NB4 (cell line): ENCODE measurements around the gene SAFB.

Experiments
- DNase-seq: peaks from one replicate; pipeline ENCODE4 v3.0.0; 2010; ENCODE audit warnings: low read depth
- H3K4me3 ChIP-seq: one replicate; pipeline ENCODE4 v1.5.1; 2011; ENCODE audit warnings: mild to moderate bottlenecking, low read depth, low read length, moderate library complexity
- MAX ChIP-seq: IDR thresholded peaks from 2 replicates; pipeline ENCODE4 v1.6.1; 2011; ENCODE audit warnings: low read depth, low read length
- MYC ChIP-seq: IDR thresholded peaks from 2 replicates; pipeline ENCODE4 v1.6.1; 2011; ENCODE audit warnings: low read depth, low read length
- POLR2A ChIP-seq: IDR thresholded peaks from 2 replicates; pipeline ENCODE4 v1.6.1; 2011; ENCODE audit warnings: mild to moderate bottlenecking; ENCODE audit not compliant: insufficient read length; ENCODE audit errors: extremely low read depth
- TF ChIP-seq, protein P1 (sequence below): IDR thresholded peaks from one replicate; pipeline ENCODE4 v1.5.1; 2012; ENCODE audit warnings: low read depth, low read length

SAFB gene

DNA sequence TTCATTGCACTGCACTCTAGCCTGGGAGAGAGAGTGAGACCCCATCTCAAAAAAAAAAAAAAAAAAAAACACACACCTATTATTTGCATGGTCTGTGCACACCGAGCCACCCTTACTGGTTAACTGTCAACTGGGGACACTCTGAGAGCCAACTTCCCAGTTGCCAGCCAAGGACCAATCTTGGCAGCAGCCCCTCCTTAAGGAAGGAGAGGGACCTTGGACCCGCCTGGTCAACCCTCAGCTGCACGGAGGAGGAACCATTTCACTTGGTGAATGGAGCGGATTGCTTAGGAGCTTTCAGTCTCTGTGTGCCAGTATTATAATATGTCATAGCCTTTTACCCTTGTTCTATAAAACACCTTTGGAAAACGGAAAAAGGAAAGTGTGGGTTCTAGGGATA, 32.5 kb downstream of the SAFB start:
- DNase-seq = no peak
- H3K4me3 ChIP-seq = no peak overlapping the region
- TF ChIP-seq POLR2A (no peak), MAX (no peak), MYC (no peak)
- TF ChIP-seq, protein P1, sequence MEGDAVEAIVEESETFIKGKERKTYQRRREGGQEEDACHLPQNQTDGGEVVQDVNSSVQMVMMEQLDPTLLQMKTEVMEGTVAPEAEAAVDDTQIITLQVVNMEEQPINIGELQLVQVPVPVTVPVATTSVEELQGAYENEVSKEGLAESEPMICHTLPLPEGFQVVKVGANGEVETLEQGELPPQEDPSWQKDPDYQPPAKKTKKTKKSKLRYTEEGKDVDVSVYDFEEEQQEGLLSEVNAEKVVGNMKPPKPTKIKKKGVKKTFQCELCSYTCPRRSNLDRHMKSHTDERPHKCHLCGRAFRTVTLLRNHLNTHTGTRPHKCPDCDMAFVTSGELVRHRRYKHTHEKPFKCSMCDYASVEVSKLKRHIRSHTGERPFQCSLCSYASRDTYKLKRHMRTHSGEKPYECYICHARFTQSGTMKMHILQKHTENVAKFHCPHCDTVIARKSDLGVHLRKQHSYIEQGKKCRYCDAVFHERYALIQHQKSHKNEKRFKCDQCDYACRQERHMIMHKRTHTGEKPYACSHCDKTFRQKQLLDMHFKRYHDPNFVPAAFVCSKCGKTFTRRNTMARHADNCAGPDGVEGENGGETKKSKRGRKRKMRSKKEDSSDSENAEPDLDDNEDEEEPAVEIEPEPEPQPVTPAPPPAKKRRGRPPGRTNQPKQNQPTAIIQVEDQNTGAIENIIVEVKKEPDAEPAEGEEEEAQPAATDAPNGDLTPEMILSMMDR = no peak

- no peak for TF ChIP-seq MYC
- TF ChIP-seq, protein P1 = no peak
- TF ChIP-seq POLR2A = no peak
- no peak for TF ChIP-seq MAX
- DNase-seq = no peak
- no peak overlapping the region for H3K4me3 ChIP-seq
These were observed 38.6 kb downstream of the SAFB start for GRCh38 chr19:5661483-5661882.

DNA sequence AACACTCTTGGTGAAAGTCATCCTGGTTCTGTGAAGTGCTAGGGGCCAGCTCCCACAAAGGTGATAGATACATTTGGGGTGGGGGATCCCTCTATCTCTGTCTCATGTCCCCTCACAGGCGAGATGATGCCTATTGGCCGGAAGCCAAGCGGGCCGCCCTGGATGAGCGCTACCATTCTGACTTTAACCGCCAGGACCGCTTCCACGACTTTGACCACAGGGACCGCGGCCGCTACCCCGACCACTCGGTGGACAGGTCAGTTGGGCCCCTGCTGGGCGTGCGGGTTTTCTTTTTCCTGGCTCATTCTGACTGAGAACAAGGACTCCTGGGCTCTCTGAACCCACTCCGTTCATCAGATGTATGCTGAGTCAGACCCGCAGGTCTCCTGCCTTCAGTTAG, 41.0 kb downstream of the SAFB start:
- TF ChIP-seq MAX (no peak), POLR2A (no peak), MYC (no peak)
- TF ChIP-seq, protein P1 = no peak
- DNase-seq = no peak

GRCh38 chr19:5664515-5664914, 41.6 kb downstream of the SAFB start:
- DNase-seq = no peak
- H3K4me3 ChIP-seq = no peak overlapping the region
- TF ChIP-seq, protein P1 = no peak
- TF ChIP-seq MYC (no peak), MAX (no peak), POLR2A (no peak)

More for the DNA sequence above, 41.0 kb downstream of the SAFB start:
- no peak overlapping the region for H3K4me3 ChIP-seq

GRCh38 chr19:5665781-5666513, 43.1 kb downstream of the SAFB start:
- DNase-seq = no peak
- no peak overlapping the region for H3K4me3 ChIP-seq
- TF ChIP-seq, protein P1 = no peak
- no peak for TF ChIP-seq MAX
- TF ChIP-seq MYC = no peak
- TF ChIP-seq POLR2A = no peak
